Dedifferentiated amniotic fluid mesenchymal stem cell (primary cell): ENCODE data around the gene SBF2.
"Not testable (repeated sequence)": the region's sequence is repeated elsewhere in the genome, so short reads cannot be mapped to it uniquely, and the experiment has no call there.

Experiments
- DNase-seq: peaks from one replicate; pipeline ENCODE4 v3.0.0-alpha.2; 2016; ENCODE audit errors: extremely low spot score

Gene SBF2

GRCh38 chr11:9953994-9954626, 339.9 kb downstream of the SBF2 start:
- peak; percentile 45 for DNase-seq

- DNase-seq, result no peak
Measured at GRCh38 chr11:9952511-9953196, 341.4 kb downstream of the SBF2 start.

- DNase-seq, result no peak
Measured at GRCh38 chr11:9951807-9952206, 342.2 kb downstream of the SBF2 start.

GRCh38 chr11:9950462-9950861, 343.6 kb downstream of the SBF2 start:
- no peak for DNase-seq

- no peak for DNase-seq
Measured at GRCh38 chr11:9947231-9947864, 346.7 kb downstream of the SBF2 start.

GRCh38 chr11:9945680-9946079, 348.3 kb downstream of the SBF2 start:
- not testable (repeated sequence) for DNase-seq

GRCh38 chr11:9943386-9944110, 350.5 kb downstream of the SBF2 start:
- DNase-seq, result peak; percentile 89

GRCh38 chr11:9941991-9942390, 352.0 kb downstream of the SBF2 start:
- DNase-seq, result no peak

GRCh38 chr11:9939150-9939549, 354.9 kb downstream of the SBF2 start:
- not testable (repeated sequence) for DNase-seq

GRCh38 chr11:9936754-9937153, 357.3 kb downstream of the SBF2 start:
- DNase-seq, result no peak

- DNase-seq, result not testable (repeated sequence)
Measured at GRCh38 chr11:9932843-9933242, 361.2 kb downstream of the SBF2 start.

- not testable (repeated sequence) for DNase-seq
Measured at GRCh38 chr11:9930562-9931331, 363.3 kb downstream of the SBF2 start.

GRCh38 chr11:9927670-9928069, 366.3 kb downstream of the SBF2 start:
- no peak for DNase-seq

- DNase-seq, result no peak
Measured at GRCh38 chr11:9923280-9923679, 370.7 kb downstream of the SBF2 start.

GRCh38 chr11:9922806-9923205, 371.2 kb downstream of the SBF2 start:
- DNase-seq, result no peak

GRCh38 chr11:9916480-9916879, 377.5 kb downstream of the SBF2 start:
- DNase-seq, result no peak

- no peak for DNase-seq
Measured at GRCh38 chr11:9914064-9914463, 380.0 kb downstream of the SBF2 start.

- DNase-seq, result peak; percentile 97
Measured at GRCh38 chr11:9905960-9906791, 387.8 kb downstream of the SBF2 start.

- peak; percentile 19 for DNase-seq
Measured at GRCh38 chr11:9905501-9905951, 388.5 kb downstream of the SBF2 start.

- DNase-seq, result no peak
Measured at GRCh38 chr11:9903579-9903978, 390.4 kb downstream of the SBF2 start.

GRCh38 chr11:9901943-9902342, 392.1 kb downstream of the SBF2 start:
- DNase-seq, result no peak
